Fibroblast of mammary gland (primary cell): ENCODE measurements around the gene GMPPA.

ENCODE experiments used
- DNase-seq: peaks from one replicate; pipeline ENCODE4 v3.0.0-alpha.2; 2010; ENCODE audit warnings: low read depth
- H3K4me3 ChIP-seq: 2 replicates; pipeline ENCODE4 v1.5.1; 2011; ENCODE audit warnings: low read depth, mild to moderate bottlenecking, low read length, moderate library complexity; ENCODE audit not compliant: control insufficient read depth
- TF ChIP-seq, protein P1 (sequence below): conservative IDR thresholded peaks from 2 replicates; pipeline ENCODE4 v1.5.1; 2011; ENCODE audit warnings: low read depth, low read length, inconsistent platforms; ENCODE audit not compliant: control insufficient read depth, insufficient read depth

The GMPPA gene

DNA sequence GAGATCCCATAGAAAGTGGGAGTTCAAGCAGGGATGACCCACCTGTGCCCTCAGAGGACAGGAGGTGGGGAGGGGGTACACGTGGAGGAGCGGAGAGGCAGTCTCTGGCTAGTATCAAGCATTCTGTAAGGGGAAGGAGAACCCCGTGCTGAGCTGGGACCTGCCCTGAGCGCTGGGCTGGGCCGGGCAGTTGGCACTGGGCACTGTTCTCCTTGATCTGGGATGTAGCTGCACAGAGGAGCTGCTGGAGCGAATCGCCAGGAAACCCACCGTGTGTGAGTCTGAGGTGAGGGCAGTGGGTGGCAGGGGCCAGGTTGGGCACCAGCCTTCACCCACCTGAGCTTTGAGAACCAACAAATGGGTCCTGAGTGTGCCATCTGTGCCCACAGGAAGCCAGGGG, 19.8 kb upstream of the GMPPA start:
- TF ChIP-seq, protein P1, sequence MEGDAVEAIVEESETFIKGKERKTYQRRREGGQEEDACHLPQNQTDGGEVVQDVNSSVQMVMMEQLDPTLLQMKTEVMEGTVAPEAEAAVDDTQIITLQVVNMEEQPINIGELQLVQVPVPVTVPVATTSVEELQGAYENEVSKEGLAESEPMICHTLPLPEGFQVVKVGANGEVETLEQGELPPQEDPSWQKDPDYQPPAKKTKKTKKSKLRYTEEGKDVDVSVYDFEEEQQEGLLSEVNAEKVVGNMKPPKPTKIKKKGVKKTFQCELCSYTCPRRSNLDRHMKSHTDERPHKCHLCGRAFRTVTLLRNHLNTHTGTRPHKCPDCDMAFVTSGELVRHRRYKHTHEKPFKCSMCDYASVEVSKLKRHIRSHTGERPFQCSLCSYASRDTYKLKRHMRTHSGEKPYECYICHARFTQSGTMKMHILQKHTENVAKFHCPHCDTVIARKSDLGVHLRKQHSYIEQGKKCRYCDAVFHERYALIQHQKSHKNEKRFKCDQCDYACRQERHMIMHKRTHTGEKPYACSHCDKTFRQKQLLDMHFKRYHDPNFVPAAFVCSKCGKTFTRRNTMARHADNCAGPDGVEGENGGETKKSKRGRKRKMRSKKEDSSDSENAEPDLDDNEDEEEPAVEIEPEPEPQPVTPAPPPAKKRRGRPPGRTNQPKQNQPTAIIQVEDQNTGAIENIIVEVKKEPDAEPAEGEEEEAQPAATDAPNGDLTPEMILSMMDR = no peak
- no peak for DNase-seq
- no peak overlapping the region for H3K4me3 ChIP-seq

DNA sequence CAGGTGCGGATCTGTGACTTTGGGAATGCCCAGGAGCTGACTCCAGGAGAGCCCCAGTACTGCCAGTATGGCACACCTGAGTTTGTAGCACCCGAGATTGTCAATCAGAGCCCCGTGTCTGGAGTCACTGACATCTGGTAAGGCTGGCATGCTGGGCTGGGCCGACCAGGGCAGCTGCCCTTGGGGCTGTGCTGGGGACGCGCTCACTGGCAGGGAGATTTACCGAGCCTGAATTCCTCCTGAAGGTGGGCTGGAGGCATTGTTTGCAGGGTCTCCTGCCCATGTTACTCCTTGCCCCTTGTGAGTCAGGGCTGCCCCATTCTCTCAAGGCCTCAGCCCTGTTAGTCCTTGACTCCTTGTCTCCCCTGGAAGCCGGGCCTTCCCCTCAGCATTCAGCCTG, 18.7 kb upstream of the GMPPA start:
- H3K4me3 ChIP-seq = no peak overlapping the region
- TF ChIP-seq, protein P1 = no peak
- DNase-seq = no peak

DNA sequence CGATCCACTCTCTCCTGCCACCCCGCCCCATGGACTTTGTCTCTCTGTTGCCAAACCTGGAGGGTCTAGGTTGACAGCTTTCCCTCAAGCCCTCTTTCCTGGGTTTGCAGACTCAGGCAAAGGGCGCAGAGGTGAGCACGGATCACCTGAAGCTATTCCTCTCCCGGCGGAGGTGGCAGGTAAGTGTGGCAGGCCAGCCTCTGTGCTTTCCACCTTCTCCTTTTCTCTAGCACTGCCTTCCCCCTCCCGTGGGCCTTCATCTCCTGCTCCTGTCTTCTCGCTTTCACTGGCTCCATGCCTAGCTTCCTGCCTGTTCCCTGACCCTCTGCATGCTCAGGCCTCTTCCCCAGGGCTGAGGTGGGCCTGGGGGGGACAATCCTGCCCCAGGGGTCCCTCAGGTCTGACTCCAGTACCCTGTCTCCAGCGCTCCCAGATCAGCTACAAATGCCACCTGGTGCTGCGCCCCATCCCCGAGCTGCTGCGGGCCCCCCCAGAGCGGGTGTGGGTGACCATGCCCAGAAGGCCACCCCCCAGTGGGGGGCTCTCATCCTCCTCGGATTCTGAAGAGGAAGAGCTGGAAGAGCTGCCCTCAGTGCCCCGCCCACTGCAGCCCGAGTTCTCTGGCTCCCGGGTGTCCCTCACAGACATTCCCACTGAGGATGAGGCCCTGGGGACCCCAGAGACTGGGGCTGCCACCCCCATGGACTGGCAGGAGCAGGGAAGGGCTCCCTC, 15.9 kb upstream of the GMPPA start:
- no peak overlapping the region for H3K4me3 ChIP-seq
- TF ChIP-seq, protein P1 = no peak
- DNase-seq = no peak

DNA sequence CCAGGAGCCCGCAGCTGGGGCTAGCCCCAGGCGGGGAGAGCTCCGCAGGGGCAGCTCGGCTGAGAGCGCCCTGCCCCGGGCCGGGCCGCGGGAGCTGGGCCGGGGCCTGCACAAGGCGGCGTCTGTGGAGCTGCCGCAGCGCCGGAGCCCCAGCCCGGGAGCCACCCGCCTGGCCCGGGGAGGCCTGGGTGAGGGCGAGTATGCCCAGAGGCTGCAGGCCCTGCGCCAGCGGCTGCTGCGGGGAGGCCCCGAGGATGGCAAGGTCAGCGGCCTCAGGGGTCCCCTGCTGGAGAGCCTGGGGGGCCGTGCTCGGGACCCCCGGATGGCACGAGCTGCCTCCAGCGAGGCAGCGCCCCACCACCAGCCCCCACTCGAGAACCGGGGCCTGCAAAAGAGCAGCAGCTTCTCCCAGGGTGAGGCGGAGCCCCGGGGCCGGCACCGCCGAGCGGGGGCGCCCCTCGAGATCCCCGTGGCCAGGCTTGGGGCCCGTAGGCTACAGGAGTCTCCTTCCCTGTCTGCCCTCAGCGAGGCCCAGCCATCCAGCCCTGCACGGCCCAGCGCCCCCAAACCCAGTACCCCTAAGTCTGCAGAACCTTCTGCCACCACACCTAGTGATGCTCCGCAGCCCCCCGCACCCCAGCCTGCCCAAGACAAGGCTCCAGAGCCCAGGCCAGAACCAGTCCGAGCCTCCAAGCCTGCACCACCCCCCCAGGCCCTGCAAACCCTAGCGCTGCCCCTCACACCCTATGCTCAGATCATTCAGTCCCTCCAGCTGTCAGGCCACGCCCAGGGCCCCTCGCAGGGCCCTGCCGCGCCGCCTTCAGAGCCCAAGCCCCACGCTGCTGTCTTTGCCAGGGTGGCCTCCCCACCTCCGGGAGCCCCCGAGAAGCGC, 15.0 kb upstream of the GMPPA start:
- DNase-seq = no peak
- no peak overlapping the region for H3K4me3 ChIP-seq
- TF ChIP-seq, protein P1 = no peak

DNA sequence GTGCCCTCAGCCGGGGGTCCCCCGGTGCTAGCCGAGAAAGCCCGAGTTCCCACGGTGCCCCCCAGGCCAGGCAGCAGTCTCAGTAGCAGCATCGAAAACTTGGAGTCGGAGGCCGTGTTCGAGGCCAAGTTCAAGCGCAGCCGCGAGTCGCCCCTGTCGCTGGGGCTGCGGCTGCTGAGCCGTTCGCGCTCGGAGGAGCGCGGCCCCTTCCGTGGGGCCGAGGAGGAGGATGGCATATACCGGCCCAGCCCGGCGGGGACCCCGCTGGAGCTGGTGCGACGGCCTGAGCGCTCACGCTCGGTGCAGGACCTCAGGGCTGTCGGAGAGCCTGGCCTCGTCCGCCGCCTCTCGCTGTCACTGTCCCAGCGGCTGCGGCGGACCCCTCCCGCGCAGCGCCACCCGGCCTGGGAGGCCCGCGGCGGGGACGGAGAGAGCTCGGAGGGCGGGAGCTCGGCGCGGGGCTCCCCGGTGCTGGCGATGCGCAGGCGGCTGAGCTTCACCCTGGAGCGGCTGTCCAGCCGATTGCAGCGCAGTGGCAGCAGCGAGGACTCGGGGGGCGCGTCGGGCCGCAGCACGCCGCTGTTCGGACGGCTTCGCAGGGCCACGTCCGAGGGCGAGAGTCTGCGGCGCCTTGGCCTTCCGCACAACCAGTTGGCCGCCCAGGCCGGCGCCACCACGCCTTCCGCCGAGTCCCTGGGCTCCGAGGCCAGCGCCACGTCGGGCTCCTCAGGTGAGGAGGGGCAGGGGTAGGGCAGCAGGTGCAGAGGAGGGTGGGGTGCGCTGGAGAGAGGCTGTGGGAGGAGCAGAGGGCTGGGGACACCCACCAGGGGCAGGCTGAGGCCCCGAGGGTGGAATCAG, 14.1 kb upstream of the GMPPA start:
- TF ChIP-seq, protein P1 = no peak
- H3K4me3 ChIP-seq = no peak overlapping the region
- DNase-seq = no peak

DNA sequence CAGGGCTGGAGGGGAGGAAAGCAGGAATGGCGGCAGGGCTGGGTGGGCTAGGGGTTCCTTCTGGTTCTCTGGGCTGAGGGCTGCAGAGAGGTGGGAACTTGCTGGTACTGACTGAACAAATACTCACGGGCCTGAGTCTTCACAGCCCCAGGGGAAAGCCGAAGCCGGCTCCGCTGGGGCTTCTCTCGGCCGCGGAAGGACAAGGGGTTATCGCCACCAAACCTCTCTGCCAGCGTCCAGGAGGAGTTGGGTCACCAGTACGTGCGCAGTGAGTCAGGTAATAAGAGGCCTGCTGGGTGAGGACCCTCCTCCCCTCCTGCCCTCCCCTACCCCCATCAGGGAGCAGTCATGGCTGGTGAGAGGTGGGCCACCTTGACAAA, 13.5 kb upstream of the GMPPA start:
- TF ChIP-seq, protein P1 = no peak
- no peak for DNase-seq
- no peak overlapping the region for H3K4me3 ChIP-seq
